DMS53 (cell line): Measurements from ENCODE around the gene UNC5C.

Experiments used
- DNase-seq: peaks from one replicate; lab custom pipeline; 2025; lab: John Stamatoyannopoulos, UW

The UNC5C gene

DNA sequence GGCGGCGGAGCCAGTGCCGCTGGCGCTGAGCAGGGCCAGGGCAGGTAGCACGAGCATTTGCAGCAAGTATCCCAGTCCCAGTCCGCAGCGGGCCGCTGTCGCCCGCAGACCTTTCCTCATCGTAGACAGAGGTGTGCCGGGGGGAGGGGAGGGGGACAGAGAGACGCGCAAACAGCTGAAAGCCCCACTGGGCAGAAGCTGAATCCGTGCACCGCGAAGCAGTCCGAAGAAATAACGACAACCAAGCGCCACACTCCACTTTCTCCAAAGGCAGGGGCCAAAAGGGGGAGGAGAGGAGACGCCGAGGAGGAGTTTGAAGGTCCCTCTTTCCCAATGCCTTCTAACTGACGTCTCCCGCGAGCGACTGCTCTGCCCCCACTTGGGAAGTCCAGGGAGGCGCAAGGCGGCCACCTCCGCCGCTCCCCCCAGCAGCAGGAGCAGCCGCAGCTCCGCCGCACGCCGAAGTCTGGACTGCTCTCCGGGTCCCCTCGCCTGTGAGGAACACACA, at the start of gene UNC5C:
Gene UNC5C, minus strand, starts transcription at position 236 of the 508 bp plus-strand sequence.
- peak; percentile 54 for DNase-seq

DNA sequence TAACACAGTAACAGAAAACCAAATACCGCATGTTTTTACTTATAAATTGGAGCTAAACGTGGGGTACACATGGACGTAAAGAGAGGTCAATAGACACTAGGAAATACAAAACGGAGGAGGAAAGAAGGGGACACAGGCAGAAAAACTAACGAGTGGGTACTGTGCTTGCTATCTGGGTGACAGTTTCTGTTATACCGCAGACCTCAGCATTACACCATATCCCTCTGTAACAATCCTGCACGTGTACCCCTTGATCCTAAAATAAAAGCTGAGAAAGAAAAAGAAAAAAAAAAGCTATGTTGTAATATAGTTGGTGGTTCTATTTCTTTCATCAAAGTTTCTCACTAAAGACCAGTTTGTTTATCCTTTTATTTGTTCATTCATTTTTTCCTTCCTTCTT, 47.9 kb upstream of the UNC5C start:
- DNase-seq, result no peak

DNA sequence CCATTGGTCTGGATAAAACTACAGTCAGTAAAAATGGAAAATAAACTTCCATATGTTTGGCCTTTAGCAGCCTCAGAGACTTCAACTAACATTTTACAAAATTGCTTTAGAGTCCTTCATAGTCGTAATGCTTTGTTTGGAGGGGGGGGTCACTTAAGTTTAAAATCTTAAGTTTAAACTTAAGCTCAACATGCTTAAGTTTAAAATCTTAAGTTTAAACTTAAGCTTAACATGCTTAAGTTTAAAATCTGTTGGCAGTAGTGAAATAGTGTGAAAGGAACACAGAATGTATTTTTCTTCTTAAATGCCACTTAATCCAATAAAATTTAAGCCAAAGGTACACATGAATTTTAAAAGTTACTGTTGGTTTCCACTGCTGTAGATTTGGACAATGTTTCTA, 45.9 kb upstream of the UNC5C start:
- no peak for DNase-seq

DNA sequence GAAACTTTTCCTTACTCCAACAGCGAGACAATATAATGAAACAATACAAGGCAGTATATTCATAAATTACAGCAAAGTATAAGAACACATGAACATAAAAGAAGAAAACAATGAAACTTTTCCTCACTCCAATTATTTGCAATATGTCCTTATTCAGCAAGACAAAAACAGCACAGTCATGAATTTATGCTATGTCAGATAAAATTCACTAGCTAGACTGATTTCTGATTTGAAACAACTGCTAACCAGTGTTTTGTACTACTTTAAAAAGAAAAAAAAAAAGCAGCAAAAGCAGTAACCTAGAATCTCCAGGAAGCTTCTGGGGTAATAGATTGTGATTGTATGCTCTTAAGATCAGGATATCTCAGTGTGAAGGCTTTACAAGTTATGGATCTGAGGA, 45.2 kb upstream of the UNC5C start:
- DNase-seq, result no peak

GRCh38 chr4:95591278-95591677, 42.5 kb upstream of the UNC5C start:
- peak; percentile 22 for DNase-seq

GRCh38 chr4:95590615-95591014, 41.8 kb upstream of the UNC5C start:
- DNase-seq, result no peak

- DNase-seq, result no peak
Observed at GRCh38 chr4:95585016-95585695, 36.4 kb upstream of the UNC5C start.

- DNase-seq, result no peak
Observed at GRCh38 chr4:95580226-95580625, 31.5 kb upstream of the UNC5C start.

DNA sequence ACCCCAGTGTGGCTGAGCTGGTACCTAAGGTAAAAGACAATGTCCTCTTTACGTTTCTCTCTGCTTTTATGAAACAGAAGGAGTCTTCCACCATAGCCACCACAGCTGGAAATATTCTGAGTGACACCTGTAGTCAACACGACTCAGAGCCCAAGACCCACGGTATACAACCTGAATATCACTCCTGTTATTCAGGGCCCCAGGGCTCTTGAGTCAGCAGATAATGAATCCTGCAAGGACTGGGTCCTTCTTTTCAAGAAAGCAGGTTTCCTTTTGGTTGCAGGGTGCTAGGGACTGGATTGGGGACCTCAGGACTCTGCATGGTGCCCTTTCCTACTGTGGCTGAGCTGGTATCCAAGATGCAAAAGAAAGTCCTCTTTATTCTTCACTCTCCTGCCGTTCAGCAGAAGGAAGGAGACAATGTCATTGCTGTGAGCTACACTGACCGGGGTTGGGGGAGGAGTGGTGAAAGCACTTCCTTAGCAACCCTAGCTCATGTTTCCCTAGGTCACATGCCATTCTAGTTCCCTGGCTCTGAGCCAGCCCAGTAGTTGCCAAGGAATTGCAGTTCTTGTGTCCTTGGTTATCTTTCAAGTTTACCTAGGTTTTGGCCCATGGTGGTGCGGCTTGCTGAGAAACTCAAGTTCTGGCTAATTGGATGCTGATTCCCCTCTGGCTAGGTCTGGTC, 23.7 kb upstream of the UNC5C start:
- DNase-seq, result peak; percentile 83

DNA sequence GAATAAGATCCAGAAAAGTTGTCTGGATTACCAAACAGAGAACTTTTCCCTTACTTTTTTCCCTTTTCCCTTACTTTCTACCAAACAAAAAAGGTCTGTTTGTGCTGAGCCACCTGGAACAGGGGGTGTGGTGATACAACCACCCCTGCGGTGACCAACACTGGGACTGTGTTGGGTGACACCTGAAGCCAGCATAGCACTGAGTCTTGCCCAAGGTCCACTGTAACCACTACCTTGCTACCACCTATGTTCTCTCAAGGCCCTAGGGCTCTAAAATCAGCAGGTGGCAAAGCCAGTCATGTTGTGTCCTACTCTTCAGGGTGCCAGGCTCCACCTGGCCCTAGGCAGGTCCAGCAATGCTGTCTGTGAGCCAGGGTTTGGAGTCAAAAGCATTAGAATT, 22.8 kb upstream of the UNC5C start:
- no peak for DNase-seq

- no peak for DNase-seq
Observed at GRCh38 chr4:95563638-95564337, 15.0 kb upstream of the UNC5C start.

GRCh38 chr4:95560774-95561173, 12.0 kb upstream of the UNC5C start:
- DNase-seq, result no peak

DNA sequence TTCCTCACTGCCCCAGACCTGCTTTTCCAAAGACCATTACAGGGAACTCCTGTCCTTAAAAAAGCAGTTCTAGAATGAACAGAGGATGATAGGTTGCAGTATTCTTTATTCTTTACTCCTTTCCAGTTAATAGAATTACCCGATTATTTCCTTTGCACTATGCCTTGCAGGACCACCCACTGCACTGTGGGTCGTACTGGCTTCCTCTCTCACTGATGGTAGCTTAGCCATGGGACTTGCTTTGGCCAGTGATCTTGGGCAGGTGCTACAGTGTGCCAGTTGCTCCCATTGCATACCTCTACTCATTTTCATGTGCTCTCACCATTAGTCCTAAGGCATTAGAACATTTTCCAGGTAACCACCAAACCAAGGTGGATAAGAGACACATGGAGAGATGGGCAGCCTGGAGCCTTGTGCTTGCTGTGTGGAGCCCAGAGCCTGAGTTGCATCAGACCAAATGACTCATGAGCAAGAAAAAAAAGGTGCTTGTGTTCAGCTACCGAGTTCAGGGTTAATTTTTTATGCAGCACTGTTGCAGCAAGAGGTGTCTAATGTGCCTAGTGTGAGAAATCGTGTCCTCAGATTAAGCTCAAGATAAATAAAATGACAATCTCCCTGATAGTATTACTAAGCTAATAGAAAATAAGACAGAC, 7.6 kb upstream of the UNC5C start:
- no peak for DNase-seq

GRCh38 chr4:95552942-95553550, 4.3 kb upstream of the UNC5C start:
- DNase-seq, result no peak

DNA sequence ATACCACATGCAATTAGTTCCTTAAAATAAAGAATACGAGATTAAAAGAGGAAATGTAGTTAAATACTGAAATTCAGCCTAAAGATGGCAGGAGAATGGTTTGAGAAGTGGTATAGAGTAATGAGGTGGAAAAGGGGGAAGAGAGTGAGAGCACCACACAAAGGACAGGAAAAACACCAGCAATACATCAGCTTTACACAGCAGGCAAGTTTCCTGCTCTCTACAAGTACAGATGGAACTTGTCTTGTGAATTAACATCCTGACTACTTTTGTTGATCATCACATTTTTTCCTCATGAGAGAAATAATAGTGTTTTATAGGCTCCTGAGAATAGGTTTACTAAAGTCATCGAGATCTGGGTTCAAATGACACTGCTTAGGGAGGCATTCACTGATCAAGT, 2.9 kb upstream of the UNC5C start:
- no peak for DNase-seq

- peak; percentile 20 for DNase-seq
Observed at GRCh38 chr4:95550115-95550987, 1.6 kb upstream of the UNC5C start.

DNA sequence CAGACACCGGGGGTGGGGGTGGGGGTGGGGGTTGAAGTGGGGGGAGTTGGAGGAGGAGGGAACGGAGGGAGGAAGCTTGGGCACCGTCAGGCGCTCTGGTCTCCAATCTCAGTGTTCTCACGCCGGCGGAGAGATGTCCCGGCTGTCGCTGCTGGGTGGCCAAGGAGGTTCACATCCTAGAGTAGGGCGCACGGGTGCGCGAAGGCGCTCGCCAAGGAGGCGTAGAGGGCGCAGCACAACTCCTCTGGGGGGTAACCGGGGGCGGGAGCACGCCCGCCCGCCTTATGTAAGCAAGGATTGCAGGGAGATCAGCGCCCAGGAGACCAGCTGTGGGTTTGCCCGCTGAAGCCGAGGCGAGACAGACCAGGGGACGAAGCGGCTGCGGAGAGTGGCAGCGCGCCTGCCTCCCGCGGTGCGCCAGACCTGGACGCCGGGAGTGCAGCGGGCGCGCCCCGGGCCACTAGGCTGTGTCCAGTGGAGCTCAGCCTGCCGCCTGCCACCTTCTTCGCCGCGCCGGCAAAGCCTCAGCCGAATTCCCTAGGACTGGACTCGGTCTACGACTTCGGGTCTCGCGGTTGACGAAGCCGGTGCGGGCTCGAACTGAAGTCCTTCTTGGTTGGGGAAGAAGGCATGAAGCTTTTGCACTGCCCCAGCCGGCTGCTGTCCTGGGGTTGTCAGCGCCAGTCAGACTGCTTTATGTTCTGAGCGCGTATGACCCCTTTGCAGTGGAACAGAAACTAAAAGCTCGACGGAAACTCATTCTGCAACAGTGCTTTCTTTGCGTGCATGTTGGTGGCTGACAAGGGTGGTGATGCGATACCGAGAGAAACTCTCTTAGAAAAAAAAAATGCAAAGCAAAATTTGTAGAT, 707 bp upstream of the UNC5C start:
- peak; percentile 63 for DNase-seq

GRCh38 chr4:95547715-95548471, 880 bp downstream of the UNC5C start:
- peak; percentile 61 for DNase-seq
